ENCODE data around the gene MSI2.

The MSI2 gene

GRCh38 chr17:57636274-57636673, 380.0 kb downstream of the MSI2 start:
- in situ Hi-C loops (cut with MboI; ENCODE audit: low pct_unique_long_range_greater_than_20kb, low sequenced_read_pairs) = no loop called here
- no peak for DNase-seq

DNA sequence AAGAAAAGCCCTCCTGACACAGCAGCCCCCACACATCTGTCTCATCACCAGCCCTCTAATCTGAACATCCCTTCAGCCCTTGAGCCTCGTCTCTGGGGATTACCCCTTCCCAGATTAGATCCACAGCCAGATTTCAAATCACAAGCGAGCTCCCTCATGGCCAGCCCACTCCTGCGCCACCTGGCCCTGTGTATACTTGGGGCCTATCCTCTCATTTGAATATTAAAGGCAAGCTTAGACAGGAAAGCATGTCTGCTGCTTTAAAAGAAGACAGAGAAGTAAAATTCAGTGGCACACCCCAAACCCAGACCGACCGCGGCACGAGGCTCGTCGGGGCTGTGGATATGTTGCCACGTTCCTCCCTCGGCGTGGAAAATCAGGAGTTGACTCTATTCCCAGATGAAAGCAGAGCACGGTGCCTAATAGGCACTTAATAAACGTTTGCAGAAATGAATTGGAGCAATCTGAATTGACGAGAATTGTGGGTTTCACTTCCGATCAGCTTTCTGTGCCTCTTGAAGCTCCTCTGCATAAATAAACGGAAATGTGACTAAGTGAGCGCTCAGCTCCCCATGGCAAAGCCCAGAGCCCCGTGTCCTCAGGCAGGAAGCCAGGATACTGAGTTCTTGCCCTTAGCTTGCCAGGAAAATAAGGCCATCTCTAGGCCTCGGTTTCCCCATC, 380.8 kb downstream of the MSI2 start:
- no peak for DNase-seq
- in situ Hi-C loops (cut with MboI; ENCODE audit: low pct_unique_long_range_greater_than_20kb, low sequenced_read_pairs) = no loop called here

- in situ Hi-C loops (cut with MboI; ENCODE audit: low pct_unique_long_range_greater_than_20kb, low sequenced_read_pairs) = no loop called here
- DNase-seq = no peak
Measured at GRCh38 chr17:57637666-57638010, 381.3 kb downstream of the MSI2 start.

GRCh38 chr17:57638284-57638683, 382.0 kb downstream of the MSI2 start:
- in situ Hi-C loops (cut with MboI; ENCODE audit: low pct_unique_long_range_greater_than_20kb, low sequenced_read_pairs) = no loop called here
- no peak for DNase-seq

DNA sequence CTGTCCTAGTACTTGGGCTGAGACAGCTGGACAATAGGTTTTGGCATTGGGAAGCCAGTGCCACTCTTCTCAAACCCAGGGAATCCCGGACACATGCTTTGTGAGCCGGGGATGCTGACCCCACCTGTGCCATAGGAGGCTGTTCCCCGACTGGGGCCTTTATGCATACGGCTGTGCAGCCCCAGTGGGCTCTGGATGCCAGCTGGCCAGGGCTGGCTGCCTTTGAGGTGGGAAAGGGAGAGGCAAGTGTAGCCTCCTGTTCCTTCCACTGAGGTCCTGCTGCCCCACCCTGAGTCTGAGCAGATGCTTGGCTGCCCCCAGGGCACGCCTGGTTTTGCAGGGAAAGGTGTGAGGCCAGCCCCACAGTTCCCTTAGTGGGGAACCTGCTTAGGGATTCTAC, 383.1 kb downstream of the MSI2 start:
- in situ Hi-C loops (cut with MboI; ENCODE audit: low pct_unique_long_range_greater_than_20kb, low sequenced_read_pairs) = no loop called here
- no peak for DNase-seq

DNA sequence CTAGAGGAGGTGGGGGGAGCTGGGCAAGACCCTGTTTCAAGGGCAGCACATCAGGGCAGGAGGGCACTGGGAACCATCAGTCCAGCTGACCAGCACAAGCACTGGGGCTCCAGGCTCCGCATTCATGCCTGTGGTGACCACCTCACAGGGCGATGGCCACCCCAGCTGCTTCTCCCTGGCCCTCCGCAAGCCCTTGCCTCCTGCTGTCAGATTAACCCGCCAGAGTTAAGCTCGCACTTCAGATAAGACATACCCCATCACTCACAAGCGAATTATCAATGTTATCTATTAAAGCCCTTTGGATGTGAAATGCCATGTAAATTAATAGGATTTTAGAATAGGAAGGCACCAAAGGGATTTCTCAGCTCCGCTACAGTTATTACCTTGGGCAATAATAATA, 383.8 kb downstream of the MSI2 start:
- in situ Hi-C loops (cut with MboI; ENCODE audit: low pct_unique_long_range_greater_than_20kb, low sequenced_read_pairs) = no loop called here
- no peak for DNase-seq

GRCh38 chr17:57641761-57642160, 385.4 kb downstream of the MSI2 start:
- DNase-seq = no peak

GRCh38 chr17:57643062-57643461, 386.7 kb downstream of the MSI2 start:
- in situ Hi-C loops (cut with MboI; ENCODE audit: low pct_unique_long_range_greater_than_20kb, low sequenced_read_pairs) = no loop called here
- DNase-seq = no peak

More at GRCh38 chr17:57641761-57642160, 385.4 kb downstream of the MSI2 start:
- in situ Hi-C loops (cut with MboI; ENCODE audit: low pct_unique_long_range_greater_than_20kb, low sequenced_read_pairs) = no loop called here

DNA sequence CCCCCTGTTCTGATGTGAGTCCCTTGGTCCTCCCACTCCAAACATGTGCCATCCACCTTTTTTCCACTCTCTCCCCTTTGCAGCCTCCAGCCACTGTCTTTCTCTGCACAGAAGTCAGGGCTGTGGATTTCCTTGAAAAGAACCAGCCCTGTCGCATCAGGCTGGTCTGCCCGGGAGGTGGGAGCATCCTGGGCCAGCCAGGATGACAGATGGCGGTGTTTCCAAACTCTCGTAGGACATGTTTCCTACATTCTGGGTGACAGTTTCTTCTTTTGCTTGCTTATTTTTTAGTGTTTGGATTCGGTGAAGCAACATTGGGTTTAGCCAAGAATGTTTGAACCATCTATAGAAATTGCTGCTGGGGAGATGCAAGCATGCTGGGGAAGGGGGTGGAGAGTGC, 388.0 kb downstream of the MSI2 start:
- in situ Hi-C loops (cut with MboI; ENCODE audit: low pct_unique_long_range_greater_than_20kb, low sequenced_read_pairs) = no loop called here
- no peak for DNase-seq

GRCh38 chr17:57645950-57646665, 389.8 kb downstream of the MSI2 start:
- in situ Hi-C loops (cut with MboI; ENCODE audit: low pct_unique_long_range_greater_than_20kb, low sequenced_read_pairs) = no loop called here
- no peak for DNase-seq

- in situ Hi-C loops (cut with MboI; ENCODE audit: low pct_unique_long_range_greater_than_20kb, low sequenced_read_pairs) = no loop called here
- DNase-seq = no peak
Measured at GRCh38 chr17:57648720-57649119, 392.4 kb downstream of the MSI2 start.

DNA sequence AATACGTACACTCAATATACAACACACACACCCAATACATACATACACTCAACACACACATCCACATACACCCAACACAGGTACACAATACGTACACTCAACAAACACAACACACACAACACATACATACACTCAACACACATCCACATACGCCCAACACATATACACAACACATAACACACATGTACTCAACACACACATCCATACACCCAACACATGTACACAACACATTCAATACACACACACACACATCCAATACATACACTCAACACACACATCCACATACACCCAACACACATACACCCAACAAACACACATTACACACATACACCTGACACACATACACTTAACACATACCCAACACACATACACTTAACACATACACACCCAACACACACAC, 392.9 kb downstream of the MSI2 start:
- no peak for DNase-seq
- in situ Hi-C loops (cut with MboI; ENCODE audit: low pct_unique_long_range_greater_than_20kb, low sequenced_read_pairs) = no loop called here

DNA sequence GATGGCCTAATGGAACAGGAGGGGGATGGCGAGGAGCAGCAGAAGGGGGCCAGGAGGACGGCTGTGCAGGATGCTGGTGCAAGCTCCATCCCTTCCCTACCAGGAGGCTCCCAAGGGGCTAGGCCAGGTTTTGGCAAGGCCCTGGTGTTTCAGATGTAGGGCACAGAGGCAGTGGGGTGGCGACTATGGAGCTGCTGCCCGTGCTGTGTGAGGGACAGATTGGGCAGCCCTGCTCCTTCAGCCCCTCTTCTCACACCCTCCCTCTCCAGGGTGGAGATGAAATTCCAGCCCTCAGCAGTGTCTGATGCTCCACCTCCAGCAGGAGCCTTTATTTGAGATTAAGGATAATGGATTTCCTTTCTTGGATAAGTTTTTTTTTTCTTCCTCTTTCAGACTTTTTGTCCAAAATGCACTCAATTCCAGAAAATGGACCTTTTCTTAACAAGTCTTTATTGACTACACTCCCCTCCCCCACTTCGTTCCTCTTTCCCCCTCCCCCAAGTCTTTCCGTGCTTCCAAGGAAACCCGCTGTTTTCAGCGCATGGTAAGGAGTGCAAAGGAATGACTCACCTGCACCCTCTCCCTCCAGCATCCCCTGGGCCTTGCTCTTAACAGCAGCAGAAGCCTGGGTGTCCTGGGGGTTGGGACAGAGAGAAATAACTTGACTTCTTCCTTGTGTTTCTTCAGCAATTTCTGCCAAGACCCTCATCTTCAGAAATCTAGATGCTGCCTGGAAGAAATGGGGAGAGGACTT, 393.6 kb downstream of the MSI2 start:
- in situ Hi-C loops (cut with MboI; ENCODE audit: low pct_unique_long_range_greater_than_20kb, low sequenced_read_pairs) = no loop called here
- DNase-seq = no peak

GRCh38 chr17:57650548-57650947, 394.2 kb downstream of the MSI2 start:
- no peak for DNase-seq
- in situ Hi-C loops (cut with MboI; ENCODE audit: low pct_unique_long_range_greater_than_20kb, low sequenced_read_pairs) = no loop called here

DNA sequence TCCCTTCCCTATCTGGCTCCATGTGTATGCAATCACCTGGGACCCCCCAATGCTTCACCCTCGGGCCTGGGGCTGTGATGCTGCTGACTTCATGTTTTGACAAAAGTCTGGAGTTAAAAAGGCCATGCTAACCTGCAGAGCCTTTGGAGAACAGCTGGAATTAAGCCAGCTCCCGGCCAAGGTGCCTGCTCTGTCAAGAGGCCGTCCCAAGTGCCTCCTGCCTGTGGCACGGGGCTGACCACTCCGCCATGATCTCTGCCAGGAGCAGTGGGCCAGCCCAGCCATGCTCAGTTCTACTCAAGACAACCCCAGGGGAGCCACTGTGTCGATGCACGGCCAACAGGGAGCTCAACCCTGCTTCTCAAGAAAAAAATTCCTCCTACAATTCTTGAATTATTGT, 395.1 kb downstream of the MSI2 start:
- in situ Hi-C loops (cut with MboI; ENCODE audit: low pct_unique_long_range_greater_than_20kb, low sequenced_read_pairs) = no loop called here
- DNase-seq = no peak

GRCh38 chr17:57651996-57652395, 395.7 kb downstream of the MSI2 start:
- no peak for DNase-seq
- in situ Hi-C loops (cut with MboI; ENCODE audit: low pct_unique_long_range_greater_than_20kb, low sequenced_read_pairs) = no loop called here

DNA sequence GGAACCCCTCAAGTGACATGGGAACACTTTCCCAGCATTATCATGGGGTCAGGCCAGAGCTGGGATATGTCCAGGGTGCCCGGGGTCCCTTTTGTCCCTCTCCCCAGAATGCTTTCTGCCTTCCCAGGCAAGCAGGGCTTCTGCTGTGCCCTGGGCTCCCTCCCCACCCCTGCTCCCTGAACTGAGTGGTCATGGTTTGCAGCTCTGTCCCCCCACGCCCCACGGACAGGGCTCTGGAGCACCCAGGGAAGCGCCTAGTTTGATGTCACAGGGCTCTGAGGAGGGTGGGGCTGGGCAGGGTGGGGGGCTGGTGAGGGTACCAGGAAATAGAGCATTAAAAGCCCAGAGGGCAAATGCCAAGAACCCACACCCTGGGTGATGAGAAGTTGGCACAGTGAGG, 396.5 kb downstream of the MSI2 start:
- in situ Hi-C loops (cut with MboI; ENCODE audit: low pct_unique_long_range_greater_than_20kb, low sequenced_read_pairs) = no loop called here

GRCh38 chr17:57653279-57653678, 397.0 kb downstream of the MSI2 start:
- DNase-seq = no peak
- in situ Hi-C loops (cut with MboI; ENCODE audit: low pct_unique_long_range_greater_than_20kb, low sequenced_read_pairs) = no loop called here

More for the DNA sequence above, 396.5 kb downstream of the MSI2 start:
- DNase-seq = no peak

GRCh38 chr17:57654040-57654775, 397.9 kb downstream of the MSI2 start:
- no peak for DNase-seq
- in situ Hi-C loops (cut with MboI; ENCODE audit: low pct_unique_long_range_greater_than_20kb, low sequenced_read_pairs) = no loop called here

- no peak for DNase-seq
- in situ Hi-C loops (cut with MboI; ENCODE audit: low pct_unique_long_range_greater_than_20kb, low sequenced_read_pairs) = no loop called here
Measured at GRCh38 chr17:57655553-57655952, 399.2 kb downstream of the MSI2 start.
